HFF-Myc (cell line): ENCODE data around the gene FAN1.

Source experiments
- DNase-seq: peaks from one replicate; pipeline ENCODE4 v3.0.0-alpha.2; 2011; ENCODE audit warnings: low read depth; ENCODE audit errors: extremely low read depth
- H3K4me3 ChIP-seq: replicated peaks from 2 replicates; pipeline ENCODE4 v1.5.1; 2011; ENCODE audit warnings: low read depth, mild to moderate bottlenecking, control low read depth, low read length
- CTCF ChIP-seq: IDR thresholded peaks from 2 replicates; pipeline ENCODE4 v1.5.1; 2012; ENCODE audit warnings: mild to moderate bottlenecking, low read depth, low read length, control low read depth; ENCODE audit errors: missing control alignments

Gene FAN1

GRCh38 chr15:30954674-30955073 lies 51.0 kb downstream of the FAN1 start:
- no peak for DNase-seq
- H3K4me3 ChIP-seq: no peak overlapping the region
- TF ChIP-seq CTCF: no peak

DNA sequence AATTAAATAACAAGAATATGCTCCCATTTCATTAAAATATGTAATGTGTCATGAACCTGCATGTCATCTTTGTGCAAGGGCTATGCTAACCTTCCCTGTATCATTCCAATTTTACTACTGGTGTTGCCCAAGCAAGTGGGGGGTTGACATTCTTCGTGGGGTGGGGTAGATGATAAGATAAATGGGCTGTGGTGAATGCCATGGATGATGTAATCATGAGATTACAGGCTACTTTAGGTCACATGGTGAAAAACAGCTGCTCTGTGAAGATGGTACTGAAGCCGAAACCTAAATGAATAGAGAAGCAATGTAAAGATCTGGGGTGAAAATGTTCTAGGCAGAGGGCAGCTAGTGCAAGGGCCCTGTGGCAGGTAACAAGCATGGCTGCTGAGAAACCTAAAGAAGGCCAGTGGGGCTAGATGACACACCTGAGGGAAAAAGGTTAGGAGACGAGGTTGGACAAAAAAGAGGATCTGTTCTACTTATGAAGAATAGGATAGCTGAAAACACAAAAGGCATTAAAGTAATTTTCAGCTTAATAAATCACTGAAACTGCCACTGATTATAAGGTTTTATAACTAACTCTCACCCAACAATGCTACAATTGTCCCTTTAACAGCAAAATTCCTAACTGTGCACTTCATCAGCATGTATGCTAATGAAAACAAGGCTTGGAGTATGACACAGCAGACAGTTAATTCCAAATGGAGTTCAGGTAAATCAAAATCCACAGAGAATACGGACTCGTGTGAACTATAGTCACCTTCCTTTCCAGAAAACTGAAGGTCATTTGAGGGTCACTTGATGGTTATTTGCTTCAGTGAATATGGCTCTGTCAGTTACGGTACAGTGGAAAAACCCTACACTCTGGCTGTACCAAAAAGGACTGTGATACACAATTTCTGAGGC lies 52.8 kb downstream of the FAN1 start:
- no peak for TF ChIP-seq CTCF
- no peak overlapping the region for H3K4me3 ChIP-seq
- DNase-seq: no peak

GRCh38 chr15:30958219-30958618 lies 54.5 kb downstream of the FAN1 start:
- TF ChIP-seq CTCF: no peak
- no peak for DNase-seq
- H3K4me3 ChIP-seq: no peak overlapping the region

- no peak for TF ChIP-seq CTCF
- no peak overlapping the region for H3K4me3 ChIP-seq
- DNase-seq: no peak
Observed at GRCh38 chr15:30962079-30962478, 58.4 kb downstream of the FAN1 start.

GRCh38 chr15:30962659-30963058 lies 58.9 kb downstream of the FAN1 start:
- no peak overlapping the region for H3K4me3 ChIP-seq
- no peak for TF ChIP-seq CTCF
- no peak for DNase-seq

DNA sequence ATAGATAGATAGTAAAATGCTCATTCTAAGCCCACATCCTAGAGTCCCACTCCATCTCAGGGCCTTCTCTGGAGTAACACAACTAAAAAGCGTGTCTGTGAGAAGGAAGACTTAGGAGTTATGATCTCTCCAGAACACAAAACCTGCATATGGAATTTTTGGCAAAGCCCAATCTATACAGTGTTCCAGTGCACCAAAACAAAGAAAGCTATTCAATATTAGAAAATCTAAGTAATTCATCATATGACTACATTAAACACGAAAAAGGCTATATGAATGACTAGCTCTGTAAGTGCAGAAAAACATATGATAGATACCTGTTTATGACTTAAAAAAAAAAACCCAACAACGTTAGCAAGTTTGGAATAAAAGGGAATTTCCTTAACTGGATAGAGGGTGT lies 60.0 kb downstream of the FAN1 start:
- no peak overlapping the region for H3K4me3 ChIP-seq
- DNase-seq: no peak
- TF ChIP-seq CTCF: no peak
